ENCODE data around the gene ZNRF1.

DNA sequence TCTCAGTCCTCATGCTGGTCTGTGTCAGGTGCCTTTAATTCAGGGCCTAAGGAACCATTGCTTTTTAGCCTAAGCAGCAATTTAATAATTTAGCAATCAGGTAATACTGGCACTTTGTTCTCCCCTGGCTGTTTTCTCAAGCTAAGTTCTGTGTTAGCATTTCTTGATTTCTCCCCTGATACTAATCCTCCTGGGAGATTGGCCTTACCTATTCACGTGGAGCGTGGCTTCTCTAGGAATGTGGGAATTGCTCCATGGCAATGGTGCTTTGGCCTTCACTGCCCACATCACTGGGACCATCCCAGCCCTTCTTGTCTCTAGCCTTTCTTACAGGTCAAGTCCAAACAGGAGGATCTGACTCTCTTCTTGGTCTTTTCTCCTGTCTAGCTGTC, 55.7 kb downstream of the ZNRF1 start:
- TF ChIP-seq TCF4 (CRISPR knock-in tag; IDR thresholded peaks at IDR 0.05; ENCODE audit: borderline replicate concordance) (no peak), SNAI2 (CRISPR knock-in tag; IDR thresholded peaks at IDR 0.05) (no peak), ZFP3 (CRISPR knock-in tag; IDR thresholded peaks at IDR 0.05) (no peak)

Data from SK-N-SH treated with all-trans-retinoic acid at 6 μM for 48 hours (cell line).